Measurements from ENCODE around the gene NADSYN1. TPM values are rescaled to one million over a fixed set of nuclear protein-coding genes. Genes with fewer than 3 reads are reported as not detected.

Gene NADSYN1
- polyA plus RNA-seq, 3 donors = 44.1 to 162 (median 44.8) TPM

DNA sequence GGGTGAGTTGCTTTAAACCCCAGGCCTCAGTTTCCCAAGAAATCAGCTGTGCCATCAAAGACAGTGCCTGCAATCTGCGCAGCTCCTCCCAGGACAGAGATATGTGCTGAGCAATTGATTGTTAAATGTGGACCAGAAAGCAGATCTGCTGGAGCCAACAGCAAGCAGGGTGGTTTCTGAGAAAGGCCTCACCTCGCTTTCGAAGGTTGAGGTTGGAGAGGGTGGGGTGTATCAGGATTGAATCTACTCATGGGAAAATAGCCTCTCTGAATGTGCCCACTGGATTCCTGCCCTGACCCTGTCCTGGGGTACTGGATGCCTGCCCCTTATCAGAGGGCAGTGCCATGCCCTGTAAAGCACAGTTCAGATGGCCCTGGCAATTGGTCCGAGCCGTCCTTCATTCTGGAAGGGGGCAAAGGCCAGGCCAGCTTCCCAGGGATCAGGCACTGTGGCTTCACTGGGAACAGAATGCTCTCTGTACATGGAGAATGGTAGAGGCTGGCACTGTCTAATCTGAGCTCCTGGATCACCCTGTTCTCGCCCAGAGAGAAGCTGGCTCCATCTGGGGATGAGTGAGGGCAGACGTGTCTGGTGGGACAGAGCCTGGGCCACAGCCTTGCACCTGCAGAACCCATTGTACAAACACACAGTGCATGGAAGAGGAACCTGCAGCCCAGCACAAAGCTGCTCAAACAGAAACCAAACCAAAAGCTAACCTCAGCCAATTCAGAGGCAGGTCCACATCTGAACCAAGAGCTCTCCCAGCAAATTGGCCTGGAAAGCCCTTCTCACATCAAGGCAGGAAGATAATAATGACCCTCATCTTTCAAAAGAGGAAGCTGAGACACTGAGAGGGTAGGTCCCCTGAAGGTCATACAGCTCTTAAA lies 20.0 kb upstream of the NADSYN1 start:
- intact Hi-C loops (cut with micrococcal nuclease) = no loop called here
- peak overlapping the region in 4 of 7 donors; percentile 7 to 76 (median 38) for H3K27ac Mint-ChIP-seq
- H3K9me3 ChIP-seq (replicated peaks in 1 of 2; ENCODE audit: control insufficient read depth in 1 of 2, insufficient read depth in 1 of 2, low read length in 2 of 2) = no peaks in the 10 kb centered on the region

More for the DNA sequence above, 20.0 kb upstream of the NADSYN1 start:
- Histone ChIP-seq H3K4me1 (ENCODE audit: control insufficient read depth in 1 of 2, insufficient read depth in 2 of 2, low read length in 2 of 2) (peaks cover 5 to 11% of the 10 kb centered on the region in 2 donors), H2AFZ (ENCODE audit: insufficient read depth, low read depth, low read length, poor library complexity, severe bottlenecking) (peak overlapping the region; percentile 53), H3K4me2 (replicated peaks; ENCODE audit: extremely low read depth, low read length, poor library complexity, severe bottlenecking) (peak overlapping the region; percentile 22), H3K27ac (ENCODE audit: low read depth in 1 of 2, low read length in 2 of 2) (no peak overlapping the region), H4K20me1 (ENCODE audit: insufficient read depth, low read length) (no peaks in the 10 kb centered on the region), H3K27me3 (ENCODE audit: control insufficient read depth in 2 of 2, insufficient read depth in 2 of 2, low read length in 2 of 2) (no peaks in the 10 kb centered on the region), H3K36me3 (replicated peaks in 1 of 2; ENCODE audit: control insufficient read depth in 1 of 2, insufficient read depth in 2 of 2, low read length in 2 of 2) (no peaks in the 10 kb centered on the region), H3K4me3 (replicated peaks in 1 of 3; ENCODE audit: low read depth in 2 of 3, low read length in 3 of 3) (no peak overlapping the region), H3K79me2 (ENCODE audit: insufficient read depth, low read length) (no peaks in the 10 kb centered on the region), H3K9ac (ENCODE audit: insufficient read depth, low read length, poor library complexity, severe bottlenecking) (no peak overlapping the region)
- Mint-ChIP-seq H3K36me3 (no peaks in the 10 kb centered on the region), H3K9me3 (peaks cover 0 to 9% (median 0%) of the 10 kb centered on the region in 7 donors), H3K4me1 (peaks cover 9% of the 10 kb centered on the region), H3K4me3 (peak overlapping the region; percentile 20 to 49), H3K27me3 (ENCODE audit: low read depth in 3 of 3) (peaks cover 0 to 5% (median 2%) of the 10 kb centered on the region in 3 donors)
- TF ChIP-seq, protein P1, sequence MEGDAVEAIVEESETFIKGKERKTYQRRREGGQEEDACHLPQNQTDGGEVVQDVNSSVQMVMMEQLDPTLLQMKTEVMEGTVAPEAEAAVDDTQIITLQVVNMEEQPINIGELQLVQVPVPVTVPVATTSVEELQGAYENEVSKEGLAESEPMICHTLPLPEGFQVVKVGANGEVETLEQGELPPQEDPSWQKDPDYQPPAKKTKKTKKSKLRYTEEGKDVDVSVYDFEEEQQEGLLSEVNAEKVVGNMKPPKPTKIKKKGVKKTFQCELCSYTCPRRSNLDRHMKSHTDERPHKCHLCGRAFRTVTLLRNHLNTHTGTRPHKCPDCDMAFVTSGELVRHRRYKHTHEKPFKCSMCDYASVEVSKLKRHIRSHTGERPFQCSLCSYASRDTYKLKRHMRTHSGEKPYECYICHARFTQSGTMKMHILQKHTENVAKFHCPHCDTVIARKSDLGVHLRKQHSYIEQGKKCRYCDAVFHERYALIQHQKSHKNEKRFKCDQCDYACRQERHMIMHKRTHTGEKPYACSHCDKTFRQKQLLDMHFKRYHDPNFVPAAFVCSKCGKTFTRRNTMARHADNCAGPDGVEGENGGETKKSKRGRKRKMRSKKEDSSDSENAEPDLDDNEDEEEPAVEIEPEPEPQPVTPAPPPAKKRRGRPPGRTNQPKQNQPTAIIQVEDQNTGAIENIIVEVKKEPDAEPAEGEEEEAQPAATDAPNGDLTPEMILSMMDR (IDR thresholded peaks at IDR 0.05) = no peak
- WGBS (ENCODE audit: insufficient coverage) = 96% methylated on average over 3 of the region's 7 CpGs
- no peak for DNase-seq

Measured in CD14-positive monocyte (primary cell).